ENCODE data around the gene IFI27L1.

DNA sequence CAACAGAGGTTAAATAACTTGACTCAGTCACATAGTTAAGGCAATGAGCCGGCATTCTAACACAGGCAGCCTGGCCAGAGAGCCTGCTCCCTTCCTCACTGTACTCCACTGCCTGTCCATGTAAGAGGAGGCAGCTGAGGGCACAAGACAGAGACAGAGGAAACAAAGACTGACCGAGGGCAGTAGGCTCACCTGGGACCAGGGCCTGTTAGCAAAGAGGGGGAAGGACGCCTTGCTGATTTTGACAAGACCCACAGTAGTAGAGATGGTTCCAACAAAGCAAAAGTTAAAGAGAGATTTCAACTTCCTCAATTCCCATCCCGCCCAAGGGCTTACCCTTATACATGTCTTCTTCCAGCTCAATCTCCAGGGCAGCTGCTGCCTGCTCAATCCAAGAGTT is 28.4 kb upstream of the IFI27L1 start:
- no peak for TF ChIP-seq CTCF (IDR thresholded peaks at IDR 0.05)
- no peak for TF ChIP-seq POLR2A (IDR thresholded peaks at IDR 0.05)
- TF ChIP-seq POLR2AphosphoS5 (IDR thresholded peaks at IDR 0.05) = no peak
